Lung (tissue), 12 donors: ENCODE data around the gene EVA1C. TPM values are rescaled to one million over a fixed set of nuclear protein-coding genes. Genes with fewer than 3 reads are reported as not detected.
"Not testable (repeated sequence)": the region's sequence is repeated elsewhere in the genome, so short reads cannot be mapped to it uniquely, and the experiment has no call there.

Source experiments
- ATAC-seq: fragments of 200-7000 bp; cut with Tn5 transposase; one replicate; pipeline ENCODE4 v1.9.1; 2020; ENCODE audit warnings: moderate number of reproducible peaks; ENCODE audit not compliant: insufficient read depth, low FRiP score
- DNase-seq, 3 donors: peaks; one replicate each; pipeline ENCODE4 v3.0.0-alpha.2; 2013 to 2017
- H3K27ac ChIP-seq, 2 donors: one replicate each; pipeline ENCODE4 v1.5.1; 2013; ENCODE audit warnings: mild to moderate bottlenecking in 2 of 2, moderate library complexity in 2 of 2, control low read depth in 1 of 2, inconsistent platforms in 1 of 2, low read depth in 1 of 2, low read length in 1 of 2
- H3K27me3 ChIP-seq, 3 donors: one replicate each; pipeline ENCODE4 v1.5.1; 2013; ENCODE audit warnings: low read length in 2 of 3; ENCODE audit not compliant: control insufficient read depth in 3 of 3, insufficient read depth in 3 of 3
- H3K36me3 ChIP-seq, 4 donors: one replicate each; pipeline ENCODE4 v1.5.1; 2013; ENCODE audit warnings: low read length in 4 of 4, mild to moderate bottlenecking in 1 of 4, moderate library complexity in 1 of 4; ENCODE audit not compliant: control insufficient read depth in 4 of 4, insufficient read depth in 4 of 4
- H3K4me1 ChIP-seq, 5 donors: one replicate each; pipeline ENCODE4 v1.5.1; 2013; ENCODE audit warnings: low read length in 5 of 5, mild to moderate bottlenecking in 2 of 5, moderate library complexity in 1 of 5; ENCODE audit not compliant: control insufficient read depth in 5 of 5, insufficient read depth in 5 of 5
- H3K4me3 ChIP-seq: one replicate; pipeline ENCODE4 v1.5.1; 2013; ENCODE audit warnings: mild to moderate bottlenecking, control low read depth, moderate library complexity
- H3K9ac ChIP-seq, 2 donors: one replicate each; pipeline ENCODE4 v1.5.1; 2013; ENCODE audit warnings: low read length in 2 of 2, control low read depth in 1 of 2; ENCODE audit not compliant: insufficient read depth in 1 of 2
- H3K9me3 ChIP-seq, 4 donors: one replicate each; pipeline ENCODE4 v1.5.1; 2013; ENCODE audit warnings: low read length in 3 of 4, mild to moderate bottlenecking in 1 of 4, moderate library complexity in 1 of 4; ENCODE audit not compliant: control insufficient read depth in 4 of 4, insufficient read depth in 3 of 4
- WGBS, 2 donors: extraction: QIAGEN DNeasy Blood & Tissue Kit; methylation state at CpG; one replicate each; pipeline ENCODE4 v1.1.7; 2013; 5-methylcytosine and 5-hydroxymethylcytosine counted together
- polyA plus RNA-seq, 2 donors: library from polyadenylated mRNA; stranded (reverse); fragments of 200-250 nt; gene quantifications; one replicate each; pipeline ENCODE4 v1.2.1, GENCODE V29; 2013
- total RNA-seq, 2 donors: library from RNA; depleted of rRNA in 1 of 2; stranded (reverse); fragments of >200 nt in 1 of 2; gene quantifications; one replicate each; pipeline ENCODE4 v1.2.1, GENCODE V29; 2014 to 2021
- TF ChIP-seq, protein P1 (sequence below): IDR thresholded peaks from 2 replicates; pipeline ENCODE4 v1.5.1; 2012; ENCODE audit warnings: mild to moderate bottlenecking; ENCODE audit errors: control extremely low read depth, extremely low read depth
- donor health status: control.
- donor health status: control.
- donor health status: Bipolar disorder and iron deficiency.
- donor health status: healthy.
- donor health status: DM: yes; HTN: yes; CAD: no.

Gene EVA1C
- total and polyA plus RNA-seq, 4 donors: 13.9 to 59.0 (median 48.6) TPM

DNA sequence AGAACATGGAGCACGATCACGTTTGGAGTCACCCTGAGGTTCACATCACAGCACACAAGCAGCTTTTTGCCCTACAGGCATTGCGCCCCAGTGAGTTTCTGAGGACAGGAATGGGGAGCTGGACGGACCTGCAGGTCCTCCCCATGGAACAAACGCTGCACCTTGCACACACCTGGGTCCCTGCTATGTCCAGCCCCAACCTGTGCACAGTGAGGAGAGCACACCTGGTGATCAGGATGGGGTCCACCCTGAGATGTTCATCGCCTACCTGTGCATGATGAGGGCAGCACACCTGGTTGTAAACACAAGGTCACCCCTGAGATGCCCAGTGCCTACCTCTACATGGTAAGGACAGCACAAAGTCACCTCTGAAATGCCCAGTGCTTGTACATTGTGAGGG lies 126.9 kb downstream of the EVA1C start:
- Histone ChIP-seq H3K27me3 (no peaks in the 10 kb centered on the region), H3K4me1 (no peaks in the 10 kb centered on the region), H3K9ac (no peak overlapping the region), H3K36me3 (no peaks in the 10 kb centered on the region), H3K27ac (no peak overlapping the region), H3K4me3 (no peak overlapping the region), H3K9me3 (no peaks in the 10 kb centered on the region)
- DNase-seq: no peak
- ATAC-seq: no peak
- 91 to 93% methylated on average over 6 of the region's 6 CpGs for WGBS, 2 donors
- TF ChIP-seq, protein P1, sequence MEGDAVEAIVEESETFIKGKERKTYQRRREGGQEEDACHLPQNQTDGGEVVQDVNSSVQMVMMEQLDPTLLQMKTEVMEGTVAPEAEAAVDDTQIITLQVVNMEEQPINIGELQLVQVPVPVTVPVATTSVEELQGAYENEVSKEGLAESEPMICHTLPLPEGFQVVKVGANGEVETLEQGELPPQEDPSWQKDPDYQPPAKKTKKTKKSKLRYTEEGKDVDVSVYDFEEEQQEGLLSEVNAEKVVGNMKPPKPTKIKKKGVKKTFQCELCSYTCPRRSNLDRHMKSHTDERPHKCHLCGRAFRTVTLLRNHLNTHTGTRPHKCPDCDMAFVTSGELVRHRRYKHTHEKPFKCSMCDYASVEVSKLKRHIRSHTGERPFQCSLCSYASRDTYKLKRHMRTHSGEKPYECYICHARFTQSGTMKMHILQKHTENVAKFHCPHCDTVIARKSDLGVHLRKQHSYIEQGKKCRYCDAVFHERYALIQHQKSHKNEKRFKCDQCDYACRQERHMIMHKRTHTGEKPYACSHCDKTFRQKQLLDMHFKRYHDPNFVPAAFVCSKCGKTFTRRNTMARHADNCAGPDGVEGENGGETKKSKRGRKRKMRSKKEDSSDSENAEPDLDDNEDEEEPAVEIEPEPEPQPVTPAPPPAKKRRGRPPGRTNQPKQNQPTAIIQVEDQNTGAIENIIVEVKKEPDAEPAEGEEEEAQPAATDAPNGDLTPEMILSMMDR: no peak

DNA sequence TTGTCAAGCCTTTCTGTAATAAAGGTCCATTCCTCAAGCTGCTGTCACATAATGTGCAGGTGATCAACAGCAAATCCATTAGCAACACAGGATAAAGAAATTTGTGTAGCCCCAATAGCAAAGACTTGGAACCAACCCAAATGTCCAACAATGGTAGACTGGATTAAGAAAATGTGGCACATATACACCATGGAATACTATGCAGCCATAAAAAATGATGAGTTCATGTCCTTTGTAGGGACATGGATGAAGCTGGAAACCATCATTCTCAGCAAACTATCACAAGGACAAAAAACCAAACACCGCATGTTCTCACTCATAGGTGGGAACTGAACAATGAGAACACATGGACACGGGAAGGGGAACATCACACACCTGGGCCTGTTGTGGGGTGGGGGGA lies 130.6 kb downstream of the EVA1C start:
- H3K36me3 ChIP-seq, ATAC-seq, DNase-seq, H3K27me3 ChIP-seq, H3K4me1 ChIP-seq, H3K9me3 ChIP-seq, H3K4me3 ChIP-seq, H3K9ac ChIP-seq, H3K27ac ChIP-seq: not testable (repeated sequence)
- WGBS, 2 donors: 98 to 100% methylated on average over 2 of the region's 2 CpGs

DNA sequence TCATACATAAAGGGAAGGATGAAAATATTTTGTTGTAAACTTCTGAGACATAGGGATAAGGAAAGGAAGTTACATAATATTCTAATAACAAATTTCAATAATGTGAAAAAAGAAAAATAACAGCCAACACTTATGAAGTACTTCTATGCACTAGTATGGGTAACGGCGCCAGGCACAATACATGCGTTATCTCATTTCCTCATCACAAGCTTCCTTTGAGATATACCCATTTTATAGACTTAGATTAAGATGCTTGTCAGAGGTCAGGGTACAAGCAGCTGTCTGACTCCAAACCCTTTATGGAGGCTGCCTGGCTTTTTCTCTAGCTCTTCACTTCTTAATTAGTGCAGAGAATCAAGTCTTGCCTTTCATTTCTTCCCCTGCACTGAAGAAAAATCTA lies 131.5 kb downstream of the EVA1C start:
- H3K4me3 ChIP-seq: no peak overlapping the region
- H3K36me3 ChIP-seq: no peaks in the 10 kb centered on the region
- no peaks in the 10 kb centered on the region for H3K4me1 ChIP-seq
- DNase-seq (no peak), ATAC-seq (no peak)
- H3K9me3 ChIP-seq: no peaks in the 10 kb centered on the region
- 73 to 80% methylated on average over 3 of the region's 3 CpGs for WGBS, 2 donors
- no peak overlapping the region for H3K9ac ChIP-seq
- TF ChIP-seq, protein P1: no peak
- no peak overlapping the region for H3K27ac ChIP-seq
- no peaks in the 10 kb centered on the region for H3K27me3 ChIP-seq

DNA sequence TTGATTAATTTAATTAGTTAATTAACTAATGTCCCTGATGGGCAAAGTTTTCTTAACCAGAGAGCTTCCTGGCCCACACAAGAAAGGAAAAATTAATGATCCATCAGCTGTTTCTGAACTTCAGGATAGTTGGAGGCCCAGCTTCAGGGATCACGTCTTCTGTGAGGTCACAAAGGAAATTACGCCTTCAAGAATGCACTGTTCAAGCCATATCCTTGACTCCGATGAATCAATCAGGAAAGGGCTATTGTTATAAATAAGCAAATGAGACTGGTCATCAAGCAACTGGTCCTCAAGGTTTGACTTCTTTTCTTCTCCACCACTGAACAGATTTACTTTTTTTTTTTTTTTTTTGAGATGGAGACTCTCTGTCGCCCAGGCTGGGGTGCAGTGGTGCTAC lies 132.2 kb downstream of the EVA1C start:
- Histone ChIP-seq H3K4me1 (no peaks in the 10 kb centered on the region), H3K36me3 (no peaks in the 10 kb centered on the region), H3K9ac (no peak overlapping the region), H3K27me3 (no peaks in the 10 kb centered on the region), H3K27ac (no peak overlapping the region), H3K9me3 (no peaks in the 10 kb centered on the region), H3K4me3 (no peak overlapping the region)
- TF ChIP-seq, protein P1: no peak
- WGBS, 2 donors: 87 to 93% methylated on average over 4 of the region's 4 CpGs
- DNase-seq (no peak), ATAC-seq (no peak)
